GM21515 (cell line): Measurements from ENCODE around the gene MICAL2.

Experiments
- ATAC-seq: cut with Tn5 transposase; IDR thresholded peaks from one replicate; pipeline ENCODE4 v1.9.1; 2021; ENCODE audit not compliant: unreplicated experiment

The MICAL2 gene, protein sequence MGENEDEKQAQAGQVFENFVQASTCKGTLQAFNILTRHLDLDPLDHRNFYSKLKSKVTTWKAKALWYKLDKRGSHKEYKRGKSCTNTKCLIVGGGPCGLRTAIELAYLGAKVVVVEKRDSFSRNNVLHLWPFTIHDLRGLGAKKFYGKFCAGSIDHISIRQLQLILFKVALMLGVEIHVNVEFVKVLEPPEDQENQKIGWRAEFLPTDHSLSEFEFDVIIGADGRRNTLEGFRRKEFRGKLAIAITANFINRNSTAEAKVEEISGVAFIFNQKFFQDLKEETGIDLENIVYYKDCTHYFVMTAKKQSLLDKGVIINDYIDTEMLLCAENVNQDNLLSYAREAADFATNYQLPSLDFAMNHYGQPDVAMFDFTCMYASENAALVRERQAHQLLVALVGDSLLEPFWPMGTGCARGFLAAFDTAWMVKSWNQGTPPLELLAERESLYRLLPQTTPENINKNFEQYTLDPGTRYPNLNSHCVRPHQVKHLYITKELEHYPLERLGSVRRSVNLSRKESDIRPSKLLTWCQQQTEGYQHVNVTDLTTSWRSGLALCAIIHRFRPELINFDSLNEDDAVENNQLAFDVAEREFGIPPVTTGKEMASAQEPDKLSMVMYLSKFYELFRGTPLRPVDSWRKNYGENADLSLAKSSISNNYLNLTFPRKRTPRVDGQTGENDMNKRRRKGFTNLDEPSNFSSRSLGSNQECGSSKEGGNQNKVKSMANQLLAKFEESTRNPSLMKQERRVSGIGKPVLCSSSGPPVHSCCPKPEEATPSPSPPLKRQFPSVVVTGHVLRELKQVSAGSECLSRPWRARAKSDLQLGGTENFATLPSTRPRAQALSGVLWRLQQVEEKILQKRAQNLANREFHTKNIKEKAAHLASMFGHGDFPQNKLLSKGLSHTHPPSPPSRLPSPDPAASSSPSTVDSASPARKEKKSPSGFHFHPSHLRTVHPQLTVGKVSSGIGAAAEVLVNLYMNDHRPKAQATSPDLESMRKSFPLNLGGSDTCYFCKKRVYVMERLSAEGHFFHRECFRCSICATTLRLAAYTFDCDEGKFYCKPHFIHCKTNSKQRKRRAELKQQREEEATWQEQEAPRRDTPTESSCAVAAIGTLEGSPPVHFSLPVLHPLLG

DNA sequence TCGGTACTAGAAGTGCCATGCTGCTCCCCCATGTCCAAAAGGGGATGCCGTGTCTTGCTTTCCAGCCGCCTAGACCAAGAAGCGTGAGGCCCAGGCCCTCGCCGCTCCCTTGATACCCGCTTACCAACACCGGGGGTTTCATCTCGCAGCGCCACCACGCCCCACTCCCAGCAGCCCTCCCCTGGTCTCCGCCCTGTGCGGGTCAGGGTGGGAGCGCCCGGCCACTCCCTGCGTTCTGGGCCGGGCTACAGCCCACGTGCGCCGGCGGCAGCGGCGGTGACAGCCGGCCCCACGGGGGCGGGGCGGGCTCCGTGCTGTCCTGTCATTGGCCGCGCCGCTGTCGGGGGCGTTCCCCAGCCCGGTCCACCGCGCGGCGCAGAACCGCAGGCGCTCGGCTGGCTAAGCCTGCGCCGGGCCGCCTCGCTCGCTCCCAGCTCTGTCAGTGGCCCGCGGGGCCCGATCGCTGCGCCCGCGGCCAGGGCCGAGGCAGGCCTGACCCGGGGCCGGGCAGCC, at the start of gene MICAL2:
TSS of gene MICAL2 (plus strand) at position 390 of the 513 bp plus-strand sequence. CDS start 51,566 bp downstream, outside the sequence.
- ATAC-seq = peak; percentile 99

DNA sequence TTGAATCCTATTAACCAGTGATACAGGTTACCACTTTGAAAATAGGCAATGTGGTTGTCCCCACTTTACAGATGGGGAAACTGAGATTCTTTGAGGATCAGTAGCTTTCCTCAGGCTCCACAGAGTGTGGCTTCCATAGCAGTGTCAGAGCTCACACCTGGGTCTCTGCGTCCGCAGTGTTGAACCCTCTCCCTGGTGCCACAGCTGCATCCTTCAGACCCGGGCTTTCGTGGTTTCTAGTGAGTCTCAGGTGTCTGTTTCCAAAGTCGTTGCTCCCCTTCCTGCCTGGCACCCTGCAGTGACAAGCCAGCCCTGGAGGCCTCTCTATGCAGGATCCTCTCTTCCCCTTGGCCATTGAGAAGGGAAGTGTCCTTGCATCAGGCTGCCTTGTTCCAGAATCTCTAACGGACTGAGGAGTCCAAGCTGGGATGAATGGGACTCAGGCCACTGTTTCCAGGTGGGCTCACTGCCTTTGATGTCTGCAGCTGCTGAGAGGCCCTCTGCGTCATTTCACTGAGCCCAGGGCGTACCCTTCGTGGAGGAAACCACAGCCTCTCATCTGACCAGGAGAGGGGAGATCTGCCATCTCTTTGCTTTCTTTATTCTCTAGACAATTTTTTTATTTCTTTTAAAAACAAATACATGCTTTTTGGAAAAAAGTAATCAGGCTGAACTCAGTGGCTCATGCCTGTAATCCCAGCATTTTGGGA, 48.4 kb upstream of the MICAL2 start:
- no peak for ATAC-seq

DNA sequence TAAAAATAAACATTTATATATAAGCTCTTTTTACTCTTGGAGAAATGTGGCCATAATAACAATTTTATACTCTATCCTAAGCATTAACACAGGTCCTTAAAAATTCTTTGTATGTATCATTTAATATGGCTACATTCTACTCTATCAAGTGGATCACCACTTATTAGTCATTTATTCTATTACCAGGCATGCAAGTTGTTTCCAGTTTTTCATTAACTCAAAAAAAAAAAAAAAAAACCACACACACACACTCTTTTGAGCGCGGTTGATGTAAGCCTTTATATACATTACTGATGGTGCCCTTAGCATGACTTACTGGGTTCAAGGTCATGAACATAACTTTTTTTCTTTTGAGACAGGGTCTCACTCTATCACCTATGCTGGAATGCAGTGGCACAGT, 47.1 kb upstream of the MICAL2 start:
- no peak for ATAC-seq

DNA sequence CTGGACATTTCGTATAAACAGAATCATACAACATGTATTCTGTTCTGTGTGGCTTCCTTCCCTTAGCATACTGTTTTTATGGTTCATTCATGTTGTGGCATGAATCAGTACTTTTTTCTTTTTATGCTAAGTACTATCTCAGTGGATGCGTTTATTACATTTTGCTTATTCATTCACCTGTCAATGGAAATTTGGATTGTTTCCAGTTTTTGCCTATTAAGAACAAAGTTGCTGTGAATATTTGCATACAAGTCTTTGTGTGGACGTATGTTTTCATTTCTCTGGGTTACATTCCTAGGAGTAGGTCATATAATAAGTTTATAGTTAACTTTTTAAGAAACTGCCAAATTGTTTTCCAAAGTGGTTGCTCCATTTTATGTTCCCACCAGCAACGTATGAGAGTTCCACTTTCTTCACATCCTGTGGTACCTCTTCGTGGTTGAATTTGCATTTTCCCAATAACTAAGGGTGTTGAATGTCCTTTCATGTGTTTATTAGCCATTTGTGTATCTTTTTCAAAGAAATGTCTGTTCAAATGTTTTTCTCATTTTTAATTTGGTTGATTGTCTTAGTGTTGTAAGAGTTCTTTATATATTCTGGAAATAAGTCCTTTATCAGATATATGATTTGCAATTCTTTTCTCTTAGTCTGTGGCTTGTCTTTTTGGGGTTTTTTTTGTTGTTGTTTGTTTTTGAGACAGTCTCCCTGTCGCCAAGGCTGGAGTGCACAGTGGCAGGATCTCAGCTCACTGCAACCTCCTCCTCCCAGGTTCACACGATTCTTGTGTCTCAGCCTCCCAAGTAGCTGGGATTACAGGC, 46.0 kb upstream of the MICAL2 start:
- no peak for ATAC-seq

DNA sequence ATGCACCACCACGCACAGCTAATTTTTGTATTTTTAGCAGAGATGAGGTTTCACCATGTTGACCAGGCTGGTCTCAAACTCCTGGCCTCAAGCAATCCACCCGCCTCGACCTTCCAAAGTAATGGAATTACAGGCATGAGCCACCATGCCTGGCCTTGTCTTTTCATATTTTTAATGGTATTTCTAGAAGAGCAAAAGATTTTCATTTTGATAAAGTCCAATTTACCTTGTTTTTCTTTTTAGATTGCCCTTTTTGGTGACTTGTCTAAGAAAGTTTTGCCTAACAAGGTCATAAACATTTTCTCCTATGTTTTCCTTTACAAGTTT, 45.5 kb upstream of the MICAL2 start:
- ATAC-seq = no peak

DNA sequence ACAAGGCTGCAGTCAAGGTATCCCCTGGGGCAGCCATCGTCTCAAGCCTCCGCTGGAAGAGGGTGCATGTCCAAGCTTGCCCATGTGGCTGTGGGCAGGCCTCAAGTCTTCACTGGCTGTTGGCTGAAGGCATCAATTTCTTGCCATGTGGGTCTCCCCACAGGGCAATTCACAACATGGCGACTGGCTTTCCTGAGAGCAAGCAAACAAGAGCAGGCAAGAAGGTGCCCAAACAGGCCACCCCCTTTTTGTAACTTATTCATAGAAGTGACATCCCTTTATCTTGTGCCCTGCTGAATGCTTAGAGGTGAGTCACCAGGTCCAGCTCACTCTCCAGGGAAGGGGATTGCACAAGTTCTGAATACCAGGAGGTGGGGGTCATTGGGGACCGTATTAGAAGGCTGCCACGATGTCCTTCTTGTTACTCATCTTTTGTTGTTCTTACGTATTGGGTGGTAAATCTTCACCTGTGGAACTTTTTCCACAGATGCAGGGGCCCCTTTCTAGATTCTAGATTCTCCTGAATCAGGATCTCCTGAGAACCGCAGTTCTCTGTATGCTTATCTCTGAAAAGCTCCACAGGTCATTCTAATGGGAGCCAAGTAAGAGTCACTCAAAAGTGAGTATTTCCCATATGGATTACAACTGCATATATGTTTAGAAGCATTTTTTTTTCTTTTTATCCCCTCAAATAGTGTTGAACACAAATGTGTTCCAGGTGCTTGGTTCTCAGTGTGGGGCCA, 44.2 kb upstream of the MICAL2 start:
- no peak for ATAC-seq

DNA sequence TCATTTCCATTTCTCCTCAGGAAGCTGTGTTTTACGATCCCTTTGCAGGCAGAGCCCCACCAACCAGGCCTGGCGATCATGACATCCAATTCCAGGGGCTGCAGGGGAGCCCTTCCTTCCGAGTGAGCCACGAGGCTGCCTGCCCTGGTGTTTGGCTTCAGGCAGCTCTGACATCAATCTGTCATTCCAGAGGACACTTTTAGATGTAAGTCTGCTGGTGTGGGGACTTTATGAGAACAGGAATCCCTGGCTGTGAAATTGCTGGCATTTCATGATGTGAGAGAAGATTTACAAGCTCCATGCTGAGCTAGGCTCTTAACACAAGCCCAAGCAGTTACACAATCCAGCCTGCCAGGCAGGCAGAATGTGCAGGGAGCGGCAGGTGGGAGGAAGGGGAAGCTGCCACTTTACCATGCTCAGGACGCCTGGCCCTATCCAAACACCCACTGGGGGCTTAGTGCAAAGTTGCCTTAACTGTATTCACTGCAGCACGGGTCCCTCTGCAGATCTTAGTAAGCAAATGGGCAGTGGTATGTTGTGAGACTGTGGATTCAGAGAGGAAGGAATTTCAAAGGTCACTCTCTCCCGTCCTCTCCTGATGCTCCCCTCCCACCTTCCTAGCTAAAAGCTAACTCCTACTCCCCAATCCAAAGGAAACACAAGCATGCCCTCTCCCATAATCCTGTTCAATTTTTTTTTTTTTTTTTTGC, 43.4 kb upstream of the MICAL2 start:
- no peak for ATAC-seq

DNA sequence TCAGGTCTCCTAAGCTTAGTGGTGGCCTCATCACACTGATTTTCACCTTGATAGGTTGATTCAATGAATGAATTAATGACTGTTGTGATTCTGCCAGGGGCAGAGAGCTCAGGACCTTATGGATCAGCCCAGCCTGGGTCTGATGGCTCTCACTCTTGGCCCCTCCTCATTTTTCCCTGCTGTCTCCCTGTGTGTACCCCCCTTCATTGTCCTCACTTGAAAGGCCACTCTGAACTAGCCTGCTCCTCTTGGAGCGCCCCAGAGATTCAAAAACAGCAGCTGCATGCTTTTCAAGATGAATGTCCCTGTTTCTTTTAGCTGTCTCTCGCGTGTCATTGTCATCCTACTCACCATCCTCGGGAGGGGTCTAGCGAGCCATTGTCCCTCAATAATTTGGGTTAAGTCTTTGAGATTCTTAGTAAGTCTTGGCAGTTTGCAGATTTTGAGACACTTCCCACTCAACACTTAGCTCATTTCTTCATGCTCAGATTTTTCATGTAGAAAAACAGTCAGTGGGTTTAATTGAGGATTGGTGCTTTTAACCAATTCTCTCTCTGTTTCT, 42.5 kb upstream of the MICAL2 start:
- ATAC-seq = no peak

DNA sequence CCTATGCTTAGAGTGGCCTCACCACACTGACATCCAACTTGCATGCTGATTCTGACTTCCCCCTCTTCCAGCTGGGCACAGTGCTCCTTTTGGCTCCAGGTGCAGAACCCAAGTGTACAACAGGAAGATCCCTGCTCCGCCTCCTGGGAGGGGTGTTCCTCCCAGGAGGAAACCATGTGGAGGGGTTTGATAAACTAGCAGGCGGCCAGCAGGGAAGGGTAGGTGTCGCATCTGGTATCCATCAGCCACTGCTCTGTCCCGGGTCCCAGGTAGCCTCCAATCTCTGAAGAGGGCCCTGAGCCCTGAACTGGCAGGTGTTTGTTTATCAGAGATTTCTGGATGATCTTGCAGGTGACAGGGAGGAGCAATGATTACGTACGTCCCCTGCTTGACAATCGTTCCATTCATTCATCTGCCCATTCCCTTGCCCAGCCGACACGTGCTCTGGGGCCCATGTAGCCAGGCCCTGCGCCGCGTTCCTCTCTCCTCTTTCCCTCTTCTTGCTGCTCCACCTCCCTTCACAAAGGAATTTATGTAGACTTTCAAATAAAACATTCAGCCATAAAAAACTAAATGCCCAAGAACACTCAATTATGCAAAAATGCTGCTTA, 41.2 kb upstream of the MICAL2 start:
- ATAC-seq = no peak

DNA sequence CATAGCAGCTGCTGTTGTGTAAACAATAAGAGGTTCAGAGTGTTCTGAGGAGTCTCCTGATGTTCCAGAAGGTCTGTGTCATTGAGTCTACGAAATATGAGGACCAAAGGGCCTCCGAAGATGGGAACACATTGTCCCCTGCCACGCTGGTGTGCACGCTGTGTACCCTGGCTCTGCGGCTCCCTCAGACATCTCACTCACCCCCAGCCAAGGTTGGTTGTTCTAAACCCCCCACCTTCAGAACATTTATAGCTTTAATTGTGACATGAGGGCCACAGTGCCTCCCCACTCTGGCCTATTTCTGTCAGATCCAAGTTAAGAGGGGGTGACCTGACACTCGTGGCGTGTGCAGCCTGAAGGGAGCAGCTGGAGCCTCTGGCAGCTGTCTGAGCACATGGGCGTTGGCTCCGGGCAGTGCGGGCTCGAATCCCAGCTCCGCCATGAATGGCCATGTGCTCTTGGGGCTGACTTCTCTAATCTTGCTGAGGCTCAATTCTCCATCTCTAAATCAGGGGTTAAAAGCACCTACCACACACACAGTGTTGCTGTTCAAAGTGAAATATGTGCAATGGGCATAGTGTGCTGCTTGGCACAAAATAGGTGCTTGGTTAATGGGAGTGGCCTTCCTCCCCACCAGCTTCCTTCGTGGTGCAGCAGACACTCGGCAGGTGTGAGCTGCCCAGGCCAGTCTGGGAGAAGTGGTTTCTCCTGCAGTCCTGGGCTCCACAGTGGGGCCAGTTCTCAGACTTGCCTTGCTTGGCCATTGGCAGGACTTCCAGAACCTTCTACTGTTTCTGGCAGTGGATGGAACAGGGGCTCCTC, 39.7 kb upstream of the MICAL2 start:
- ATAC-seq = no peak

DNA sequence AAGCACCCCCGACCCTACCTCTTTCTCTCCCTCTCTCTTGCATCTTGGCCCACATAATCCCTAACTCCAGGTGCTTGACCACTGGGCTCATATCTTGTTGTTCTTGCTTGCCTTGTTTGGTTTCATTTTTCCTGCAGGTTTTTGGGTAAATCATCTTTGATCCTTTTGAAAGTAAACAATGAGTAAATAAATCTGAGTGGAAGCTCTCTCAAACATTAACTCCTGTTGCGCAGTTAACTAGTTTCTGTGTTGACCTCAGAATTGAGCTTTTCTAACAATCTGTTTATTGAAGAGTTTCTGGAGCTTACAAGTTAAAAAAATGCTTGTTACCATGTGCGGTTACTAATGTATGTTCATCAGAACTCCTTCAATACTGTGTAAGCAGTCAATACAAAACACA, 38.8 kb upstream of the MICAL2 start:
- no peak for ATAC-seq

DNA sequence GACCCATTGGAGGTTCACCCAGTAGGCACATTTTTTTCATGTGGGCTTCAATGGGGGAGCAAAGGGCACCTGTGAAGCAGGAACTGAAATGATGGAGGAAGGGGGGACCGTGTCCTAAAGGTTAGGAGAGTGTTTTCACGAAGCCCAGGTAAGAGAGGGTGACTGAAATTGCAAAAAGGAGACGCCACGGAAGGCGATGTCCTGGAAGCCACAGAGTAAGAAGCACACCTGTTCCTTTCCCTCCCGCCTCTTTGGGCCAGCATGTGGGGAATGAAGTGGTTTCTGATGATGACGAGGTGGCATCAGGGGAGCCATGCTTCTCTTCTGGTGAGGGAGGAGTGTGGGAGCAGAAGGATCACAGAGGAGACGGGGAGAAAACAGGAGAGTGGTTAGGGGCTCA, 37.0 kb upstream of the MICAL2 start:
- no peak for ATAC-seq

DNA sequence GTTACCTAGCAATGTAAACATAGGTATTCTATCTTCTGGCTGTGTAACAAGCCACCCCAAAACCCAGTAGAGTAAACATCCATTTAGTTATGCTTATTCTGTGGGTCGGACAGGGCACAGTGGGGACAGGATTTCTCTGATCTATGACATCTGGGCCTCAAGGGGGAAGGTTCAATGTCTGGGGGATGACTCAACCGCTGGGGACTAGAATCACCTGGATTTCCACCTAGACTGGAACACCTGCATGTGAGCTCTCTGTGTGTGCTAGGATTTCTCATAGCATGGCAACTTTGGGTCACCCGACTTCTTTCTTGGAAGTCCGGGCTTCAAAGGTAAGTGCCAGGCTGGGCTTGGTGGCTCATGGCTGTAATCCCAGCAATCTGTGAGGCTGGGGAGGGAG, 36.5 kb upstream of the MICAL2 start:
- ATAC-seq = no peak

DNA sequence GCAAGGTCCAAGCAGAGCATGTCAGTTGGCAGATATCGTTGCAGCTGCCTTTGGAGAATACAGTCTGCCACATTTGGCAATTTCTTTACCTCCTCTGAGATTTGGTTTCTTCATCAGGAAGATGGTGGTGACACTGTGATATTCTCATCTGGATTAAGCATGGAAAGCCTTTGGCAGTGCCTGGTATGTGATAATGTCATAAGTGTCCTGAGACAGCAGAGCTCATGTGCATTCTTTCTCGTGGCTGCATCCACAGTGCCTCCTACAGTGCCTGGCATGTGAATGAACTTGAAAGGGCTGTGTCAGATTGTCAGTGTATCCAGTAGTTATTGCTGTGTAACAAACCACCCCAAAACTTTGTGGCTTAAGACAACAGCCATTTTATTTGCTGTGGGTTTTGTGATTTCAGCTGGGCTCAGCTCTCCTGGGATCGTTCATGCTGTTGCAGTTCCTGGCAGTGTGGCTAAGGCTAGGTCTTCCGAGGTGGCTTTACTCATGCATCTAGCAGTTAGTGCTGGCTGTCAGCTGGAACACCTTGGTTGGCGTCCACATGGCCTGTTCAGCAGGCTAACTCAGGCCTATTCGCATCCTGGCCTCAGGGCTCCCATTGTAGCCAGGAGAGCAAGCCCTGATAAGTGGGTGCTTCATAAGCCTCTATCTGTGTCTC, 35.7 kb upstream of the MICAL2 start:
- no peak for ATAC-seq

DNA sequence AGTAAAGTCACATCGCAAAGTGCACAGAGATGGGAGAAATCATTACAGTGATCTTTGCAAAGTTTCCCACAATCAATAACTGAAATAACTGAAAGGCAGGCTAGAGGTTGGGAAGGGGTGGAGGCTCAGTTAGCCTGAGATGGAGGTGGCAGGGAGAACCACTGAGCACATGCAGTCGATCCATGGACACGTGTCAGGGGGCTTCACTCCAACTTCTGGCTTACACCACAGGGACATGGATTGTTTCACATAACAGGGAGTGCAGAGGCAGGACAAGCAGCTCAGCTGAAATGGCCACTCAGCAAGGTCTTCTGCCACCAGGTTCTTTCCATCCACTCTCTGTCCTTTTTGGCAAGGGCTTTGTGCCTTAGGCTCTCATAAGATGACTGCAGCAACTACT, 35.1 kb upstream of the MICAL2 start:
- no peak for ATAC-seq
